Right lobe of liver (tissue), 4 donors: ENCODE measurements around the gene PPP2R5A.

Experiments
- POLR2A ChIP-seq: fragments of 450-650 bp; IDR thresholded peaks from one replicate; pipeline ENCODE4 v1.6.1; 2017; ENCODE audit warnings: antibody characterized with exemption, mild to moderate bottlenecking
- TF ChIP-seq, protein P1 (sequence below), 4 donors: fragments of 200-600 bp in 3 of 4; fragments of 450-650 bp in 1 of 4; IDR thresholded peaks; one replicate each; pipeline versions ENCODE4 v1.5.1 to v1.8.0; 2016 to 2022; ENCODE audit warnings: antibody characterized with exemption in 4 of 4, mild to moderate bottlenecking in 2 of 4
- donor health status: DM: no; HTN: no; CAD: no.
- donor health status: DM: no; HTN: no; CAD: no.
- donor health status: DM: no; HTN: yes; CAD: no.

DNA sequence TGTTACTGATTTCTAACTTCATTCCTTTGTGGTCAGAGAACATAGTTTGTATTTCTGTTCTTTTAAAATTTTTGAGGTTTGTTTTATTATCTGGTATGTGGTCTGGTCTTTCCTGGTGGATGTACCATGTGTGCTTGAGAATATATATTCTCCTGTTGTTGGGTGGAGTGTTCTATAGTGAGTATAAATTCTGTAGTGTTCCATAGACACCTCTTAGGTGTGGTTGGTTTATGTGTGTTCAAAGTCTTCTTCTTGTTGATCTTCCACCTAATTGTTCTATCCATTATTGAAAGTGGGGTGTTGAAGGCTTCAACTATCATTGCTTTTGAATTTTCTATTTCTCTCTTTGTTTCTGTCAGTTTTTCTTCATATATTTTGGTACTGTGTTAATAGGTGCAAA is 20.1 kb downstream of the PPP2R5A start:
- TF ChIP-seq, protein P1, sequence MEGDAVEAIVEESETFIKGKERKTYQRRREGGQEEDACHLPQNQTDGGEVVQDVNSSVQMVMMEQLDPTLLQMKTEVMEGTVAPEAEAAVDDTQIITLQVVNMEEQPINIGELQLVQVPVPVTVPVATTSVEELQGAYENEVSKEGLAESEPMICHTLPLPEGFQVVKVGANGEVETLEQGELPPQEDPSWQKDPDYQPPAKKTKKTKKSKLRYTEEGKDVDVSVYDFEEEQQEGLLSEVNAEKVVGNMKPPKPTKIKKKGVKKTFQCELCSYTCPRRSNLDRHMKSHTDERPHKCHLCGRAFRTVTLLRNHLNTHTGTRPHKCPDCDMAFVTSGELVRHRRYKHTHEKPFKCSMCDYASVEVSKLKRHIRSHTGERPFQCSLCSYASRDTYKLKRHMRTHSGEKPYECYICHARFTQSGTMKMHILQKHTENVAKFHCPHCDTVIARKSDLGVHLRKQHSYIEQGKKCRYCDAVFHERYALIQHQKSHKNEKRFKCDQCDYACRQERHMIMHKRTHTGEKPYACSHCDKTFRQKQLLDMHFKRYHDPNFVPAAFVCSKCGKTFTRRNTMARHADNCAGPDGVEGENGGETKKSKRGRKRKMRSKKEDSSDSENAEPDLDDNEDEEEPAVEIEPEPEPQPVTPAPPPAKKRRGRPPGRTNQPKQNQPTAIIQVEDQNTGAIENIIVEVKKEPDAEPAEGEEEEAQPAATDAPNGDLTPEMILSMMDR (IDR thresholded peaks at IDR 0.05), result no peak
- no peak for TF ChIP-seq POLR2A
